Measurements from ENCODE around the gene RGS17. TPM values are rescaled to one million over a fixed set of nuclear protein-coding genes. Genes with fewer than 3 reads are reported as not detected.

RGS17 gene
- total and polyA plus RNA-seq, 2 donors: 1.6 to 2.4 TPM

GRCh38 chr6:153150752-153151440 is 19.8 kb upstream of the RGS17 start:
- WGBS: 91% methylated on average over 21 of the region's 21 CpGs
- H3K36me3 ChIP-seq (ENCODE audit: control insufficient read depth in 2 of 2, insufficient read depth in 2 of 2, low read length in 1 of 2): no peaks in the 10 kb centered on the region
- no peaks in the 10 kb centered on the region for H3K27me3 ChIP-seq (ENCODE audit: control insufficient read depth in 2 of 2, insufficient read depth in 1 of 2, low read length in 1 of 2)

GRCh38 chr6:153150371-153150751 is 19.3 kb upstream of the RGS17 start:
- Histone ChIP-seq H3K36me3 (ENCODE audit: control insufficient read depth in 2 of 2, insufficient read depth in 2 of 2, low read length in 1 of 2) (no peaks in the 10 kb centered on the region), H3K4me3 (ENCODE audit: low read length in 2 of 2) (no peak overlapping the region), H3K27ac (ENCODE audit: low read depth in 1 of 2, low read length in 1 of 2) (no peak overlapping the region), H3K4me1 (ENCODE audit: control insufficient read depth in 2 of 2, insufficient read depth in 2 of 2, low read length in 2 of 2) (no peaks in the 10 kb centered on the region), H3K27me3 (ENCODE audit: control insufficient read depth in 2 of 2, insufficient read depth in 1 of 2, low read length in 1 of 2) (no peaks in the 10 kb centered on the region), H3K9me3 (ENCODE audit: control insufficient read depth in 2 of 2, insufficient read depth in 1 of 2, low read length in 1 of 2) (peaks cover 0 to 2% of the 10 kb centered on the region in 2 donors)
- 91% methylated on average over 11 of the region's 11 CpGs for WGBS
- no peak for DNase-seq (ENCODE audit: low read depth in 6 of 9, low spot score in 9 of 9)

More at GRCh38 chr6:153150752-153151440, 19.8 kb upstream of the RGS17 start:
- H3K4me1 ChIP-seq (ENCODE audit: control insufficient read depth in 2 of 2, insufficient read depth in 2 of 2, low read length in 2 of 2): no peaks in the 10 kb centered on the region
- H3K9me3 ChIP-seq (ENCODE audit: control insufficient read depth in 2 of 2, insufficient read depth in 1 of 2, low read length in 1 of 2): peaks cover 0 to 2% of the 10 kb centered on the region in 2 donors
- no peak overlapping the region for H3K27ac ChIP-seq (ENCODE audit: low read depth in 1 of 2, low read length in 1 of 2)
- no peak overlapping the region for H3K4me3 ChIP-seq (ENCODE audit: low read length in 2 of 2)
- peak in 1 of 9 donors; percentile 17 for DNase-seq (ENCODE audit: low read depth in 6 of 9, low spot score in 9 of 9)

GRCh38 chr6:153149891-153150290 is 18.8 kb upstream of the RGS17 start:
- no peak overlapping the region for H3K27ac ChIP-seq (ENCODE audit: low read depth in 1 of 2, low read length in 1 of 2)
- 76% methylated on average over 6 of the region's 6 CpGs for WGBS
- no peak for DNase-seq (ENCODE audit: low read depth in 6 of 9, low spot score in 9 of 9)
- no peaks in the 10 kb centered on the region for H3K4me1 ChIP-seq (ENCODE audit: control insufficient read depth in 2 of 2, insufficient read depth in 2 of 2, low read length in 2 of 2)
- H3K9me3 ChIP-seq (ENCODE audit: control insufficient read depth in 2 of 2, insufficient read depth in 1 of 2, low read length in 1 of 2): peaks cover 0 to 2% of the 10 kb centered on the region in 2 donors
- H3K36me3 ChIP-seq (ENCODE audit: control insufficient read depth in 2 of 2, insufficient read depth in 2 of 2, low read length in 1 of 2): no peaks in the 10 kb centered on the region
- no peak overlapping the region for H3K4me3 ChIP-seq (ENCODE audit: low read length in 2 of 2)
- no peaks in the 10 kb centered on the region for H3K27me3 ChIP-seq (ENCODE audit: control insufficient read depth in 2 of 2, insufficient read depth in 1 of 2, low read length in 1 of 2)

- no peak overlapping the region for H3K4me3 ChIP-seq (ENCODE audit: low read length in 2 of 2)
- no peak overlapping the region for H3K27ac ChIP-seq (ENCODE audit: low read depth in 1 of 2, low read length in 1 of 2)
- H3K27me3 ChIP-seq (ENCODE audit: control insufficient read depth in 2 of 2, insufficient read depth in 1 of 2, low read length in 1 of 2): no peaks in the 10 kb centered on the region
These were observed 15.3 kb upstream of the RGS17 start for GRCh38 chr6:153146413-153146812.

DNA sequence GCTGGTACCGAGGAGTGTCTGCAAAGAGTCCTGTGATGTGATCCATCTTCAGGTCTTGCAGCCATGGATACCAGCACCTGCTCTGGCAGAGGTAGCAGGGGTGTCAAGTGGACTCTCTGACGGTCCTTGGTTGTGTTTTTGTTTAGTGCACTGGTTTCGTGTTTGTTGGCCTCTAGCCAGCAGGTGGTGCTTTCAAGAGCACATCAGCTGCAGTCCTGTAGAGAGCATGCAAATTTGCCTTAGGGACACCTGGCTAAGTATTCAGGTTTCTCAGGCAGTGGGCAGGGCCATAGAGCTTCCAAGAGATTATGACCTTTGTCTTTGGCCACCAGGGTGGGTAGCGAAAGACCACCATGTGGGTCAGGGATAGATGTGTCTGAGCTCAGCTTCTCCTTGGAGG is 14.5 kb upstream of the RGS17 start:
- Histone ChIP-seq H3K36me3 (ENCODE audit: control insufficient read depth in 2 of 2, insufficient read depth in 2 of 2, low read length in 1 of 2) (no peaks in the 10 kb centered on the region), H3K9me3 (ENCODE audit: control insufficient read depth in 2 of 2, insufficient read depth in 1 of 2, low read length in 1 of 2) (peaks cover 0 to 2% of the 10 kb centered on the region in 2 donors), H3K4me3 (ENCODE audit: low read length in 2 of 2) (no peak overlapping the region), H3K27me3 (ENCODE audit: control insufficient read depth in 2 of 2, insufficient read depth in 1 of 2, low read length in 1 of 2) (no peaks in the 10 kb centered on the region), H3K4me1 (ENCODE audit: control insufficient read depth in 2 of 2, insufficient read depth in 2 of 2, low read length in 2 of 2) (no peaks in the 10 kb centered on the region), H3K27ac (ENCODE audit: low read depth in 1 of 2, low read length in 1 of 2) (no peak overlapping the region)
- no peak for DNase-seq (ENCODE audit: low read depth in 6 of 9, low spot score in 9 of 9)
- whole genome bisulfite sequencing: 94% methylated on average over 4 of the region's 4 CpGs

More at GRCh38 chr6:153146413-153146812, 15.3 kb upstream of the RGS17 start:
- Histone ChIP-seq H3K9me3 (ENCODE audit: control insufficient read depth in 2 of 2, insufficient read depth in 1 of 2, low read length in 1 of 2) (peaks cover 0 to 2% of the 10 kb centered on the region in 2 donors), H3K36me3 (ENCODE audit: control insufficient read depth in 2 of 2, insufficient read depth in 2 of 2, low read length in 1 of 2) (no peaks in the 10 kb centered on the region), H3K4me1 (ENCODE audit: control insufficient read depth in 2 of 2, insufficient read depth in 2 of 2, low read length in 2 of 2) (no peaks in the 10 kb centered on the region)
- no peak for DNase-seq (ENCODE audit: low read depth in 6 of 9, low spot score in 9 of 9)

DNA sequence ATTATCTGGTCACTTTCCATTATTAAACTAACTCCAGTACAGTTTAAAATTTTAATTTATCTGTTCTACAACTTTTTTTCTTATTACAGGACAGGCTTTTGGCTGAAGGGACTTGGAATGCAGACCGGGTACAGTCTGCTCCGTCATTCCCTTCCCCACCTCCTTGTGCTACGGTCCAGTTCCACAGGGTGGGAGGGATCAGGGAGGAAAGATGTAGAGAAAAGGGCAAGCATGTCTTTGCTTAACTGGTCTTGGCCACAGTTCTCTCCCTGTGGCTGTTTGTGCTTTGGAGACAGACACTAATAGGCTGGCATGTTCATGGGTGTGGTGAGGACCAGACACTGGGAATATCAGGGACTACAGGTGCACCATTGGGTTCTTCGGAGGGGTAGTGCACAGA is 12.1 kb upstream of the RGS17 start:
- no peaks in the 10 kb centered on the region for H3K36me3 ChIP-seq (ENCODE audit: control insufficient read depth in 2 of 2, insufficient read depth in 2 of 2, low read length in 1 of 2)
- no peak for DNase-seq (ENCODE audit: low read depth in 6 of 9, low spot score in 9 of 9)
- no peak overlapping the region for H3K27ac ChIP-seq (ENCODE audit: low read depth in 1 of 2, low read length in 1 of 2)
- no peaks in the 10 kb centered on the region for H3K27me3 ChIP-seq (ENCODE audit: control insufficient read depth in 2 of 2, insufficient read depth in 1 of 2, low read length in 1 of 2)
- peaks cover 0 to 2% of the 10 kb centered on the region in 2 donors for H3K9me3 ChIP-seq (ENCODE audit: control insufficient read depth in 2 of 2, insufficient read depth in 1 of 2, low read length in 1 of 2)
- 73% methylated on average over 4 of the region's 4 CpGs for WGBS
- no peak overlapping the region for H3K4me3 ChIP-seq (ENCODE audit: low read length in 2 of 2)
- no peaks in the 10 kb centered on the region for H3K4me1 ChIP-seq (ENCODE audit: control insufficient read depth in 2 of 2, insufficient read depth in 2 of 2, low read length in 2 of 2)

- H3K4me3 ChIP-seq (ENCODE audit: low read length in 2 of 2): no peak overlapping the region
- no peaks in the 10 kb centered on the region for H3K36me3 ChIP-seq (ENCODE audit: control insufficient read depth in 2 of 2, insufficient read depth in 2 of 2, low read length in 1 of 2)
- no peaks in the 10 kb centered on the region for H3K4me1 ChIP-seq (ENCODE audit: control insufficient read depth in 2 of 2, insufficient read depth in 2 of 2, low read length in 2 of 2)
- H3K9me3 ChIP-seq (ENCODE audit: control insufficient read depth in 2 of 2, insufficient read depth in 1 of 2, low read length in 1 of 2): no peaks in the 10 kb centered on the region
- DNase-seq (ENCODE audit: low read depth in 6 of 9, low spot score in 9 of 9): no peak
- no peaks in the 10 kb centered on the region for H3K27me3 ChIP-seq (ENCODE audit: control insufficient read depth in 2 of 2, insufficient read depth in 1 of 2, low read length in 1 of 2)
- no peak overlapping the region for H3K27ac ChIP-seq (ENCODE audit: low read depth in 1 of 2, low read length in 1 of 2)
- 75% methylated on average over 2 of the region's 2 CpGs for WGBS
These were observed 9.2 kb upstream of the RGS17 start for GRCh38 chr6:153140299-153140698.

DNA sequence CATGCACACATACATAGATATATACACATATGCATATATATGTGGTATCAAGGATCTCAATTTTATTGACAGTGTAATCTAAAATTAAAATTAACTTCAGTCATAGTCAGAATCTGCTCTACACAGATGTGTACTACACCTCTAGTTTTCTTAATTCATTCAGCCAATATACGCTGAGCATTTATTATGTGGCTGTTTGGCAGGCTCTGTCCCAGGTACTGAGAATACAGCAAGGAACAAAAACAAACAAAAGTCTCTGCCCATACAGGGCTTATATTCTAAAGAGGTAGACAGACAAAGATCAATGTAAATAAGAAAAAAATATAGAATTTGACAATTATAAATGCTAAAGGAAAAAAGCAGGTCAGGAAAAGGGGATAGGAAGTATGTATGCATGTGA is 7.8 kb upstream of the RGS17 start:
- DNase-seq (ENCODE audit: low read depth in 6 of 9, low spot score in 9 of 9): no peak
- Histone ChIP-seq H3K9me3 (ENCODE audit: control insufficient read depth in 2 of 2, insufficient read depth in 1 of 2, low read length in 1 of 2) (no peaks in the 10 kb centered on the region), H3K36me3 (ENCODE audit: control insufficient read depth in 2 of 2, insufficient read depth in 2 of 2, low read length in 1 of 2) (no peaks in the 10 kb centered on the region), H3K4me1 (ENCODE audit: control insufficient read depth in 2 of 2, insufficient read depth in 2 of 2, low read length in 2 of 2) (no peaks in the 10 kb centered on the region), H3K27me3 (ENCODE audit: control insufficient read depth in 2 of 2, insufficient read depth in 1 of 2, low read length in 1 of 2) (no peaks in the 10 kb centered on the region), H3K4me3 (ENCODE audit: low read length in 2 of 2) (no peak overlapping the region), H3K27ac (ENCODE audit: low read depth in 1 of 2, low read length in 1 of 2) (no peak overlapping the region)
- WGBS: 99% methylated on average over 1 of the region's 1 CpG

DNA sequence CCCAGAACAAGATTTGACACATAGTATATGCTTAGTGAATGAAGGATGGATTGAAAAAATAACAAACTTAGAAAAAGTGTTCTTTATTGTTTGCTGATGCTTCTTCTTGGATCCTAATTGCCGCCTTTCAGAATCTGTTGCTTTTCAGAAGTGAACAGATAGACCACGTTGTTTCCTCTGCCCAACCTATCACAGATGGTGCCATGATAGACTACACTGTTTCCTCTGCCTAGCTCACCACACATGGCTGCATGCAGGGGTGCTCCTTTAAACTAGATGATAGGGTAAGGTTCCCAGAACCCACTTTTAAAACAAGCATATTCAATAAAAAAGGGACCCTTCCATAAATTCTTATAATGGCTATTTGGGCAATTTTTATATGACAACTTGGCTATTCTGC is 4.6 kb upstream of the RGS17 start:
- no peak overlapping the region for H3K4me3 ChIP-seq (ENCODE audit: low read length in 2 of 2)
- WGBS: 74% methylated on average over 2 of the region's 2 CpGs

More for the DNA sequence above, 4.6 kb upstream of the RGS17 start:
- Histone ChIP-seq H3K27ac (ENCODE audit: low read depth in 1 of 2, low read length in 1 of 2) (no peak overlapping the region), H3K27me3 (ENCODE audit: control insufficient read depth in 2 of 2, insufficient read depth in 1 of 2, low read length in 1 of 2) (peaks cover 13 to 18% of the 10 kb centered on the region in 2 donors), H3K36me3 (ENCODE audit: control insufficient read depth in 2 of 2, insufficient read depth in 2 of 2, low read length in 1 of 2) (no peaks in the 10 kb centered on the region), H3K4me1 (ENCODE audit: control insufficient read depth in 2 of 2, insufficient read depth in 2 of 2, low read length in 2 of 2) (peaks cover under 1 to 4% of the 10 kb centered on the region in 2 donors), H3K9me3 (ENCODE audit: control insufficient read depth in 2 of 2, insufficient read depth in 1 of 2, low read length in 1 of 2) (no peaks in the 10 kb centered on the region)
- no peak for DNase-seq (ENCODE audit: low read depth in 6 of 9, low spot score in 9 of 9)
